ENCODE data around the gene ANKS1B. TPM values are rescaled to one million over a fixed set of nuclear protein-coding genes. Genes with fewer than 3 reads are reported as not detected.

The ANKS1B gene
- total RNA-seq, 1 experiment from 2014 or later, result 9.7 TPM

- no peaks in the 10 kb centered on the region; the same call in 1 of the 2 replicates for H3K27me3 ChIP-seq (ENCODE audit: control insufficient read depth, insufficient read depth, low read length)
- intact Hi-C loops (cut with micrococcal nuclease; ENCODE audit: unreplicated experiment), result no loop called here
- BruUV-seq (replicated peaks), result no TSS peak
- TF ChIP-seq POLR2AphosphoS5 (IDR thresholded peaks at IDR 0.05; ENCODE audit: low read depth, low read length) (no peak), REST (IDR thresholded peaks at IDR 0.05; ENCODE audit: insufficient read depth in 1 of 2, low read depth in 2 of 2, low read length in 1 of 2) (no peak), TCF7L2 (IDR thresholded peaks at IDR 0.05; ENCODE audit: low read depth, low read length) (no peak), CTCF (IDR thresholded peaks at IDR 0.05) (no peak), SIN3A (IDR thresholded peaks at IDR 0.05; ENCODE audit: borderline replicate concordance, insufficient read depth, low read depth, low read length) (no peak)
- CTCF ChIA-PET, result no interaction called here
- no peak overlapping the region for H3K27ac ChIP-seq (ENCODE audit: low read length)
- ATAC-seq (no peak), DNase-seq (ENCODE audit: low read depth, low spot score) (no peak)
- no peaks in the 10 kb centered on the region for H3K9me3 ChIP-seq (ENCODE audit: control insufficient read depth, insufficient read depth, low read depth, low read length)
- H3K4me1 ChIP-seq (ENCODE audit: control insufficient read depth, insufficient read depth, low read length), result no peaks in the 10 kb centered on the region
- in situ Hi-C loops (cut with HindIII; ENCODE audit: low pct_unique_long_range_greater_than_20kb, low sequenced_read_pairs), result no loop called here
- POLR2A ChIA-PET, result no interaction called here
- H3K36me3 ChIP-seq (ENCODE audit: control insufficient read depth, insufficient read depth, low read length), result no peaks in the 10 kb centered on the region
- H3K4me3 ChIP-seq (ENCODE audit: low read depth in 2 of 2, low read length in 2 of 2), result no peak overlapping the region
These were observed 592.5 kb downstream of the ANKS1B start for GRCh38 chr12:99392091-99392850.

GRCh38 chr12:99390707-99391106 lies 594.0 kb downstream of the ANKS1B start:
- intact Hi-C loops (cut with micrococcal nuclease; ENCODE audit: unreplicated experiment) (no loop called here), in situ Hi-C loops (cut with HindIII; ENCODE audit: low pct_unique_long_range_greater_than_20kb, low sequenced_read_pairs) (no loop called here)
- peak; percentile 52 for TF ChIP-seq CTCF (IDR thresholded peaks at IDR 0.05)
- no peak for TF ChIP-seq TCF7L2 (IDR thresholded peaks at IDR 0.05; ENCODE audit: low read depth, low read length)
- Histone ChIP-seq H3K36me3 (ENCODE audit: control insufficient read depth, insufficient read depth, low read length) (no peaks in the 10 kb centered on the region), H3K4me1 (ENCODE audit: control insufficient read depth, insufficient read depth, low read length) (no peaks in the 10 kb centered on the region), H3K27me3 (ENCODE audit: control insufficient read depth, insufficient read depth, low read length) (no peaks in the 10 kb centered on the region; the same call in 1 of the 2 replicates), H3K4me3 (ENCODE audit: low read depth in 2 of 2, low read length in 2 of 2) (no peak overlapping the region), H3K27ac (ENCODE audit: low read length) (no peak overlapping the region), H3K9me3 (ENCODE audit: control insufficient read depth, insufficient read depth, low read depth, low read length) (no peaks in the 10 kb centered on the region)
- DNase-seq (ENCODE audit: low read depth, low spot score), result no peak
- no TSS peak for BruUV-seq (replicated peaks)
- ChIA-PET POLR2A (no interaction called here), CTCF (interaction anchor here (1.1 kb wide), 1 partner anchor 229 kb away, joined by 7 read pairs; no protein-coding TSS in a partner anchor)
- no peak for ATAC-seq
